Measurements from ENCODE around the gene ADAMTS16. TPM values are rescaled to one million over a fixed set of nuclear protein-coding genes. Genes with fewer than 3 reads are reported as not detected.

Gene ADAMTS16
- total and polyA plus RNA-seq, 2 donors (not counting 3 experiments of a cell fraction or from before 2014, with no cell fraction given), result not detected

- no TSS peak for BruUV-seq (replicated peaks)
- intact Hi-C loops (cut with micrococcal nuclease) (no loop called here), dilution Hi-C loops (cut with MboI; ENCODE audit: extremely low pct_ligation_motif_present, low sequenced_read_pairs) (no loop called here)
- Histone ChIP-seq H3K4me2 (ENCODE audit: insufficient read depth, low read length) (no peak overlapping the region), H3K9ac (replicated peaks; ENCODE audit: extremely low read depth, insufficient read depth, low read length) (no peak overlapping the region), H2AFZ (ENCODE audit: low read depth, low read length) (no peak overlapping the region), H4K20me1 (replicated peaks; ENCODE audit: control insufficient read depth, extremely low read depth, insufficient read depth, low read length) (no peaks in the 10 kb centered on the region), H3K4me3 (replicated peaks in 1 of 3; ENCODE audit: insufficient read depth in 1 of 3, low read depth in 1 of 3, low read length in 3 of 3) (no peak overlapping the region), H3K9me3 (replicated peaks; ENCODE audit: control insufficient read depth, insufficient read depth, low read length) (no peaks in the 10 kb centered on the region), H3K27ac (ENCODE audit: insufficient read depth, low read depth, low read length) (no peak overlapping the region), H3K4me1 (ENCODE audit: control insufficient read depth, extremely low read depth, insufficient read depth, low read length) (no peaks in the 10 kb centered on the region), H3K27me3 (ENCODE audit: control insufficient read depth in 2 of 2, insufficient read depth in 2 of 2, low read length in 2 of 2) (no peaks in the 10 kb centered on the region), H3K79me2 (ENCODE audit: control insufficient read depth, insufficient read depth, low read length) (no peaks in the 10 kb centered on the region), H3K36me3 (ENCODE audit: control insufficient read depth in 2 of 2, extremely low read depth in 1 of 2, insufficient read depth in 2 of 2, low read length in 2 of 2) (no peaks in the 10 kb centered on the region), H3K9me1 (replicated peaks; ENCODE audit: control insufficient read depth, extremely low read depth, insufficient read depth, low read length) (no peaks in the 10 kb centered on the region)
- DNase-seq (ENCODE audit: low read depth, low spot score) (no peak), FAIRE-seq (no peak)
- POLR2A ChIA-PET, result no interaction called here
- CTCF ChIA-PET, result no interaction called here
- TF ChIP-seq MYC (IDR thresholded peaks at IDR 0.05; ENCODE audit: low read depth, low read length), result no peak
- TF ChIP-seq GATA2 (IDR thresholded peaks at IDR 0.05; ENCODE audit: insufficient read depth, insufficient read length, low read depth, low read length), result no peak
- no peak for TF ChIP-seq JUN (IDR thresholded peaks at IDR 0.05; ENCODE audit: borderline replicate concordance, insufficient read depth, insufficient read length, low read depth)
- TF ChIP-seq POLR2A (IDR thresholded peaks at IDR 0.05; ENCODE audit: low read depth, low read length), result no peak
- TF ChIP-seq EZH2 (IDR thresholded peaks at IDR 0.05; ENCODE audit: borderline replicate concordance, low read depth, low read length, severe bottlenecking), result no peak
- no peak for TF ChIP-seq CTCF (IDR thresholded peaks at IDR 0.05; ENCODE audit: extremely low read depth in 1 of 2, insufficient read depth in 1 of 2, low read depth in 1 of 2, low read length in 2 of 2)
- TF ChIP-seq POLR2AphosphoS5 (IDR thresholded peaks at IDR 0.05; ENCODE audit: insufficient read depth, low read depth, low read length), result no peak
- TF ChIP-seq FOS (IDR thresholded peaks at IDR 0.05; ENCODE audit: borderline replicate concordance, insufficient read depth, low read length), result no peak
- no peak for TF ChIP-seq MAX (IDR thresholded peaks at IDR 0.05; ENCODE audit: insufficient read depth, insufficient read length)
Observed at GRCh38 chr5:5360941-5361520, 220.9 kb downstream of the ADAMTS16 start.

Data from endothelial cell of umbilical vein (primary cell).